GM11168 (cell line): Measurements from ENCODE around the gene KRTAP4-4.
"Not testable (repeated sequence)": the region's sequence is repeated elsewhere in the genome, so short reads cannot be mapped to it uniquely, and the experiment has no call there.

ENCODE experiments used
- in situ Hi-C: fragments of 300-500 bp; cut with MboI; formaldehyde crosslinking; loops from one replicate; pipeline ENCODE4 v1.12.0; 2022; ENCODE audit warnings: low sequenced_read_pairs; ENCODE audit not compliant: unreplicated experiment

KRTAP4-4 gene

GRCh38 chr17:41149652-41149985 is 10.9 kb downstream of the KRTAP4-4 start, which contains the start of gene KRTAP4-5:
Gene KRTAP4-5, minus strand, starts transcription at chr17:41149825. Its CDS starts 58 bp downstream, at chr17:41149767.
- in situ Hi-C loops = no loop called here

- in situ Hi-C loops = not testable (repeated sequence)
These were observed 11.4 kb downstream of the KRTAP4-4 start for GRCh38 chr17:41148971-41149651.

DNA sequence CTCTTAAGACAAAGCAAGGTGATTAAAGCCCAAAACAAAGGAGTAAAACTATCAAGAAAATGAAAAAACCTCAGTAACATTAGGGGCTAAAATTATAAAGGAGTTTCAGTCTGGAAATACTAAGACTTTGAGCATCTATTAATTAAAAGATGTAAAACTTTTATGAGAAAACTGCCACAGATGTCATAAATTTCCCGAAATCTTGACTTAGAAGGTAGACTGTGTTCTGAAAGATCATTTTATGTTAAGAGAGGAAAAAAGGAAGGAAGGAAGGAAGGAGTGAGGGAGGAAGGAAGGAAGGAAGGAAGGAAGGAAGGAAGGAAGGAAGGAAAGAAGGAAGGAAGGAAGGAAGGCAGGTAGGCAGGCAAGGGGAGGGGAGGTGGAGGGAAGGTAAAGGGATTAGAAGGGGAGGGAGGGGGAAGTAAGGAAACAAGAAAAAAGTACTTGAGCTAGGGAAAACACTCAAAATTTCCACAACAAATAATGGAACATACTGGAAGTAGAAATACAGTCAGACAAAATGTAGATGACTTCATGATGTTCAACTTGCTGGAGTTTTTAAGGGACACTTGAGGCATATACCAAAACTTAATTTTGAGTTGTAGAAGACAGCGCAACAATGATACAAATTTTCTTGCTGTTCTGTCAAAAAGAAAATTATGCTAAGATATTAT is 12.9 kb downstream of the KRTAP4-4 start:
- in situ Hi-C loops = no loop called here

- in situ Hi-C loops = no loop called here
These were observed 15.3 kb downstream of the KRTAP4-4 start for GRCh38 chr17:41145261-41145660.

- in situ Hi-C loops = no loop called here
These were observed 15.7 kb downstream of the KRTAP4-4 start for GRCh38 chr17:41144846-41145245.

DNA sequence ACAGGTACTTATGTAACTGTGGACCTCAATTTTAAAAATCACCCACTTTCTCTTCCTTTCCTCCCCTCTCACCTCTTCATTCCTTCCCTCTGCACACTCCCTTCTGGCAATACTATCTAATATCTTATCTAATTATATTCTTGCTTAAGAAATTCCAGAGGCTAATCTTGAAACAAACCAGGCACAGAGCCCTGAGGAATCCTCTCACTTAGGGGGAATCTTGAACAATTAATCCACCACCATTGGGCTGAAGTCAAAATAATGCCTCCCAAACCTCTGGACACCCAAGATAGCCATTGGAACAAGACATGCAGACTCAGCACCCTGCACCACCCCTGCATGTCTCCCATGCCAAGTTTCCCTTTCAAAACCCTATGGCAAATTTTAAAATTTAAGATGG is 19.2 kb downstream of the KRTAP4-4 start:
- in situ Hi-C loops = no loop called here

DNA sequence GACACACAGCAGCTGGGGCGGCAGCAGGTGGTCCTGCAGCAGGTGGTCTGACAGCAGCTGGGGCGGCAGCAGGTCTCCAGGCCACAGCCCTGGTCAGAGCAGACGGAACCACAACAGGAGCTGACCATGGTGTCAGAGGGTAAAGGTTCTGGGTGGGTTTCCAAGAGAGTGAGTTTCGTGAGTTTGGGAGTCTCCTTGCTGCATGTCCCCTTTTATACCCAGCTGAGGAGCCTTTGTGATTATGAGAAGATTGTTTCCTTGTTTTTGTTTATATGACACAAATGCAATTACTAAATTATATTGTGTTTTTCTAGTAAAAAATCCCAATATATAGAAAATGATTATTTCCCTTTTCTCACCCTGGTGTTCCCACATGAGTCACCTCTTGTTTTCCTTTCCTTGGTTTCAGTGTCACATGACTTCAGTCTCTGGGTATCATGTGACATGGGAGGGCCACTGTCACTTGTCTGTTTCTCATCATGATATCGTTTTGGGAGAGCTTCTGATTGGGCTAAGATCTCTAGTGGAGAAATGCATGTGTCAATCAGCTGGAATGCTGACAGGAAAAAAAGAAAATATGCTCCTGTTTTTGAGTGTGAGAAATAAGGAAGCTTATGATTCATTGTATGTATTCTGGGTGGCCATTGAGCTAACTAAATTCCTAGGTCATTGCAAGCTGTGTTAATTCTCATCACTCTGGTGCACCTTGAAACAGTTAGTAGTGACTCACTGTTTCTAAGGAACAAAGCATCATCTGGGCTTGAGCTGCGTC is 20.0 kb downstream of the KRTAP4-4 start, which contains the start of gene KRTAP4-6:
TSS of gene KRTAP4-6 (minus strand) at position 185 of the 772 bp plus-strand sequence. CDS start at position 128, 57 bp downstream.
- in situ Hi-C loops = no loop called here

GRCh38 chr17:41139865-41140264 is 20.7 kb downstream of the KRTAP4-4 start:
- in situ Hi-C loops = not testable (repeated sequence)

GRCh38 chr17:41133880-41134735 is 26.4 kb downstream of the KRTAP4-4 start:
- in situ Hi-C loops = no loop called here

DNA sequence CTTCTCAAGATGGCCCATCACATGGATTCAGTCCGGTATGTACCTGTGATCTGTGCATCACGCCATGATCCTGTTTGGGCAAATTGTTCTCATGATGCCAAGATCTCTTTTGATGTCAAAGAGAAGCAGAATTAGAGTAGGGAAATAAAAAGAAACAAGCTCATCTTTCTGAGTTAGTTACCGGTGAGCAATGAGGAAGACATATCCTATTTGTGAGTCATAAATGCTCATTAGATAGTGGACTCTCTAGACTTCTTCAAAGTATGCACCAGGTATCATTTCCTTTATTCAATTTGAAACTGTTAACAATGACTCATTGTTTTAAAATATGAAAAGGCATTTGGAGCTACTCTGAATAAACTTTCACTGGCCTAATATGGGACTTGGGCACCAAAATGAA is 28.6 kb downstream of the KRTAP4-4 start:
- in situ Hi-C loops = no loop called here

- in situ Hi-C loops = no loop called here
These were observed 33.2 kb downstream of the KRTAP4-4 start for GRCh38 chr17:41127371-41127770.

GRCh38 chr17:41126412-41126811 is 34.1 kb downstream of the KRTAP4-4 start:
- in situ Hi-C loops = no loop called here

GRCh38 chr17:41125064-41125463 is 35.5 kb downstream of the KRTAP4-4 start:
- in situ Hi-C loops = no loop called here

DNA sequence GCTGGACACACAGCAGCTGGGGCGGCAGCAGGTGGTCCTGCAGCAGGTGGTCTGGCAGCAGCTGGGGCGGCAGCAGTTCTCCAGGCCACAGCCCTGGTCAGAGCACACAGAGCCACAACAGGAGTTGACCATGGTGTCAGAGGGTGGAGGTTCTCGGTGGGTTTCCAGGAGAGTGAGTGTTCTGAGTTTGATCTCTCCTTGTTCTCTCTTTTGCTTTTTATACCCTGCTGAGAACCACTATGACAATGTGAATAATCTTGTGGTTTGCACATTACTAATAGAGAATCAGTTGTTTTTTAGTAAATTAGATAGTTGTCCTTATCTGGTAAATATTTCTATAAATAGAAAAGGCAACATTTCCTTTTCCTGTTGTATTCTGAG is 36.6 kb downstream of the KRTAP4-4 start, which contains the start of gene KRTAP4-12:
TSS of gene KRTAP4-12 (minus strand) at position 192 of the 381 bp plus-strand sequence. CDS start at position 132, 60 bp downstream.
- in situ Hi-C loops = not testable (repeated sequence)

DNA sequence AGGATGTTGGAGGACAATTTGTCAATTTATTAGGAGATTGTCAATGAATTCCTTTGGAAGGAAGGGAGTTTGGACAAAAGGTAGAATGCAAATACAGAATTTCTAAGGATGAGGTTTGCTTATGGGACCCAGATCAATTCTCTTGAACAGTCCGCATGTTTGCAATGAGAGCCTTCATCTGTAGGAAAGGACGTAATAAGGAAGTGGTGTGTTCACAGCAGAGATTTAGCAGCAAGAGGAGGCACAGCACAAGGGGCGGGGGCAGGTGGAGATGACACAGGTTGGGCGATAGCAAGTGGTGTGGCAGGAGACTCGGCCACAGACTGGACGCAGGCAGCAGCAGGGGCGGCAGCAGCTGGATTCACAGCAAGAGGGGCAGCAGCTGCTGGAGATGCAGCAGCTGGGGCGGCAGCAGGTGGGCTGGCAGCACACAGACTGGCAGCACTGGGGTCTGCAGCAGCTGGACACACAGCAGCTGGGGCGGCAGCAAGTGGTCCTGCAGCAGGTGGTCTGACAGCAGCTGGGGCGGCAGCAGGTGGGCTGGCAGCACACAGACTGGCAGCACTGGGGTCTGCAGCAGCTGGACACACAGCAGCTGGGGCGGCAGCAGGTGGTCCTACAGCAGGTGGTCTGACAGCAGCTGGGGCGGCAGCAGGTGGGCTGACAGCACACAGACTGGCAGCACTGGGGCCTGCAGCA is 37.1 kb downstream of the KRTAP4-4 start:
- in situ Hi-C loops = not testable (repeated sequence)

GRCh38 chr17:41121742-41122141 is 38.8 kb downstream of the KRTAP4-4 start:
- in situ Hi-C loops = no loop called here

- in situ Hi-C loops = not testable (repeated sequence)
These were observed 40.6 kb downstream of the KRTAP4-4 start for GRCh38 chr17:41119696-41120690.

- in situ Hi-C loops = no loop called here
These were observed 41.8 kb downstream of the KRTAP4-4 start for GRCh38 chr17:41118721-41119120.
